Measurements from ENCODE around the gene ENPP7. TPM values are rescaled to one million over a fixed set of nuclear protein-coding genes. Genes with fewer than 3 reads are reported as not detected.

ENPP7 gene
- total RNA-seq, 1 donor from 2014 or later: not detected

DNA sequence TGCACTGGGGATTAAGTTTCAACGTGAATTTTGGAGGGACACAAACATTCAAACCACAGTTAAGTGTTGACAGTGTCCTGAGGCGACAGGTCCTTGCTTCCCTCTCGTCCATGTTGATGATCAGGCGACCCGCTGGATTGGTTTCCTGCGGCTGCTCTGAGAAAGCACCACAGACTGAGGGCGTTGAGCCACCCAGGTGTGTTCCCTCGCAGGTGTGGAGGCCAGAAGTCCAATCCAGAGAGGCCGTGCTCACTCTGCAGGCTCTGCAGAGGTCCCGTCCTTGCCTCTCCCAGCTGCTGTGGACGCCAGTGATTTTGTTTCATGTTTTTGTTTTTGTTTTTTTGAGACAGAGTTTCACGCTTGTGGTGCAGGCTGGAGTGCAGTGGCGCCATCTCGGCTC, 24.8 kb downstream of the ENPP7 start:
- Mint-ChIP-seq H3K27ac (no peak overlapping the region), H3K4me3 (ENCODE audit: low read depth) (no peak overlapping the region), H3K9me3 (ENCODE audit: low read depth) (no peaks in the 10 kb centered on the region), H3K27me3 (peaks cover 5% of the 10 kb centered on the region), H3K36me3 (ENCODE audit: insufficient read depth) (peaks cover 7% of the 10 kb centered on the region), H3K4me1 (ENCODE audit: low read depth) (peaks cover 6% of the 10 kb centered on the region)
- TF ChIP-seq, protein P1, sequence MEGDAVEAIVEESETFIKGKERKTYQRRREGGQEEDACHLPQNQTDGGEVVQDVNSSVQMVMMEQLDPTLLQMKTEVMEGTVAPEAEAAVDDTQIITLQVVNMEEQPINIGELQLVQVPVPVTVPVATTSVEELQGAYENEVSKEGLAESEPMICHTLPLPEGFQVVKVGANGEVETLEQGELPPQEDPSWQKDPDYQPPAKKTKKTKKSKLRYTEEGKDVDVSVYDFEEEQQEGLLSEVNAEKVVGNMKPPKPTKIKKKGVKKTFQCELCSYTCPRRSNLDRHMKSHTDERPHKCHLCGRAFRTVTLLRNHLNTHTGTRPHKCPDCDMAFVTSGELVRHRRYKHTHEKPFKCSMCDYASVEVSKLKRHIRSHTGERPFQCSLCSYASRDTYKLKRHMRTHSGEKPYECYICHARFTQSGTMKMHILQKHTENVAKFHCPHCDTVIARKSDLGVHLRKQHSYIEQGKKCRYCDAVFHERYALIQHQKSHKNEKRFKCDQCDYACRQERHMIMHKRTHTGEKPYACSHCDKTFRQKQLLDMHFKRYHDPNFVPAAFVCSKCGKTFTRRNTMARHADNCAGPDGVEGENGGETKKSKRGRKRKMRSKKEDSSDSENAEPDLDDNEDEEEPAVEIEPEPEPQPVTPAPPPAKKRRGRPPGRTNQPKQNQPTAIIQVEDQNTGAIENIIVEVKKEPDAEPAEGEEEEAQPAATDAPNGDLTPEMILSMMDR (IDR thresholded peaks at IDR 0.05; ENCODE audit: unreplicated experiment): no peak
- DNase-seq (ENCODE audit: low spot score, unreplicated experiment): no peak

DNA sequence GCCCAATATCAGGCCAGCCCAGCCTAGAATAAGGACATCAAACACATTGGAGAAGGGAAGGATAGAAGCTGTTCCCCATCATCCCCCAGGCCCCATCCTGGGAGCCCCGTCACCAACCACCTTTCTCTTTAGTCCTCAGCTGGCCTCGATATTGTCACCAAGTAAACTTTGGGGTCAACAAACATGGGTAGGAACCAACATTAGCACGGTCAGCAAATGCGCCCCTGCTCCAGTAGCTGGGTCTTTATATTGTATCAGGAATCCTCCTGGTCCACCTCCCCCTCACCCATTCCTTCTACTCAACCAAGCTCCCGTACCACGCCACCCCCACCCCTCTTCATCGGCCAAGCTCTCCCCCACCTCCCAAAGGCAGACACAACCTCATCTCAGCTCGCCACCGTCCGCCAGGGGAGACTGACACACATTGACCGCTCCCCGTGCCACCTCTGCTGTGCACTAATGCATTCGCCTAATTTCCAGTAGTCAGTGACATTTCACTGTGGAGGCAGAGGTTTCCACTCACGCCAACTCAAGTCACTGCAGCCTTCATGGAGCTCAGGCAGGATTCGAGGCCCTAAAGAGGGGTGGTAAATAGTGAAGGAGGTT, 26.5 kb downstream of the ENPP7 start:
- H3K4me1 Mint-ChIP-seq (ENCODE audit: low read depth): peaks cover 6% of the 10 kb centered on the region
- DNase-seq (ENCODE audit: low spot score, unreplicated experiment): no peak
- TF ChIP-seq, protein P1 (IDR thresholded peaks at IDR 0.05; ENCODE audit: unreplicated experiment): no peak
- H3K36me3 Mint-ChIP-seq (ENCODE audit: insufficient read depth): peaks cover 7% of the 10 kb centered on the region
- H3K9me3 Mint-ChIP-seq (ENCODE audit: low read depth): no peaks in the 10 kb centered on the region
- no peak overlapping the region for H3K4me3 Mint-ChIP-seq (ENCODE audit: low read depth)
- no peak overlapping the region for H3K27ac Mint-ChIP-seq
- no peaks in the 10 kb centered on the region for H3K27me3 Mint-ChIP-seq

DNA sequence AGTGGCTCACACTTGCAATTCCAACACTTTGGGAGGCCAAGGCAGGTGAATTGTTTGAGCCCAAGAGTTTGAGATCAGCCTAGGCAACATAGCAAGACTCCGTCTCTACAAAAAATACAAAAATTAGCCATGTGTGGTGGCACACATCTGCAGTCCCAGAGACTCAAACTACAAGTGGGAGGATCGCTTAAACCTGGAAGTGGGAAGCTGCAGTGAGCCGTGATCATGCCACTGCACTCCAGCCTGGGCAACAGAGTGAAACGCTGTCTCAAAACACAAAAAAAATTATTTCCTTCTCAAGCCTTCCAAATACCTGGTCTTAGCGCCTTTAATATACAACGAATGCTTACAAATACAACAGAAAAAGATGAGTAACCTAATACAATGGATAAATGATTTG, 27.5 kb downstream of the ENPP7 start:
- no peaks in the 10 kb centered on the region for H3K27me3 Mint-ChIP-seq
- DNase-seq (ENCODE audit: low spot score, unreplicated experiment): no peak
- no peak overlapping the region for H3K4me3 Mint-ChIP-seq (ENCODE audit: low read depth)
- H3K9me3 Mint-ChIP-seq (ENCODE audit: low read depth): no peaks in the 10 kb centered on the region
- TF ChIP-seq, protein P1 (IDR thresholded peaks at IDR 0.05; ENCODE audit: unreplicated experiment): no peak
- H3K27ac Mint-ChIP-seq: no peak overlapping the region
- peaks cover 6% of the 10 kb centered on the region for H3K4me1 Mint-ChIP-seq (ENCODE audit: low read depth)
- H3K36me3 Mint-ChIP-seq (ENCODE audit: insufficient read depth): peaks cover 7% of the 10 kb centered on the region

DNA sequence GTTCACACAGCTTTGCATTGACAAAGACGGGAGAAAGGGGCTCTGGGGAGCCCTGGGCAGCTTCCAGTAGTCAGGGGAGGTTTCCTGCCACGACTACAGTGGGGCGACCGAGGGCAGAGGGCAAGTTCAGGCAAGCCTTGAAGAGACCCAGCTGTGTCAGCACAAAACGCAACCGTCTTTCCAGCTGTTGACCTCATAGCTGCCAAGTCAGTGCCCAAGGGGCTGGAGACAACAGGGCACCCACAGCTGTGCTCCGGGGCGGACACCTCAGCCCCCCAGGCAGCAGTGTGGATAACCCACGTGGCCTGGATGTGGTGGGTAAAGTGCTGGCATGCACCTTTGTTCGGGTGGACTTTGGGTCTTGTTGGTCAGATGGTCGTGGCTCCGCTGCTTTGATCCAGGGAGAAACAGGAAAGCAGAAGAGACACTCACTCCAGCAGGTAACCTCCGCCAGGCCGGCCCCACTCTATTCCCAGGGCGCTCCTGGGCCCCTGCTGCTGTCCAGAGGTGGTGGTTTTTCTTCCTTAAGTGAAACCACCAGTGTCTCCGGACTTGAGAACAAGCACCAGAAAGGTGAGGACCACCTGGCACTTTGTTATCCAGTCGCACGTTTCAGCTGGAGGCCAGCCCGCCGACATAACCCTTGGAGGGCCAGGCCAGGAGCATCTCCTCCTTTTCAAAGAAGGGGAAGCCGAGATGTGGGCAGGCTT, 29.6 kb downstream of the ENPP7 start:
- DNase-seq (ENCODE audit: low spot score, unreplicated experiment): no peak
- H3K27ac Mint-ChIP-seq: no peak overlapping the region
- H3K36me3 Mint-ChIP-seq (ENCODE audit: insufficient read depth): peaks cover 7% of the 10 kb centered on the region
- TF ChIP-seq, protein P1 (IDR thresholded peaks at IDR 0.05; ENCODE audit: unreplicated experiment): no peak
- no peak overlapping the region for H3K4me3 Mint-ChIP-seq (ENCODE audit: low read depth)
- no peaks in the 10 kb centered on the region for H3K27me3 Mint-ChIP-seq
- no peaks in the 10 kb centered on the region for H3K9me3 Mint-ChIP-seq (ENCODE audit: low read depth)
- no peaks in the 10 kb centered on the region for H3K4me1 Mint-ChIP-seq (ENCODE audit: low read depth)

DNA sequence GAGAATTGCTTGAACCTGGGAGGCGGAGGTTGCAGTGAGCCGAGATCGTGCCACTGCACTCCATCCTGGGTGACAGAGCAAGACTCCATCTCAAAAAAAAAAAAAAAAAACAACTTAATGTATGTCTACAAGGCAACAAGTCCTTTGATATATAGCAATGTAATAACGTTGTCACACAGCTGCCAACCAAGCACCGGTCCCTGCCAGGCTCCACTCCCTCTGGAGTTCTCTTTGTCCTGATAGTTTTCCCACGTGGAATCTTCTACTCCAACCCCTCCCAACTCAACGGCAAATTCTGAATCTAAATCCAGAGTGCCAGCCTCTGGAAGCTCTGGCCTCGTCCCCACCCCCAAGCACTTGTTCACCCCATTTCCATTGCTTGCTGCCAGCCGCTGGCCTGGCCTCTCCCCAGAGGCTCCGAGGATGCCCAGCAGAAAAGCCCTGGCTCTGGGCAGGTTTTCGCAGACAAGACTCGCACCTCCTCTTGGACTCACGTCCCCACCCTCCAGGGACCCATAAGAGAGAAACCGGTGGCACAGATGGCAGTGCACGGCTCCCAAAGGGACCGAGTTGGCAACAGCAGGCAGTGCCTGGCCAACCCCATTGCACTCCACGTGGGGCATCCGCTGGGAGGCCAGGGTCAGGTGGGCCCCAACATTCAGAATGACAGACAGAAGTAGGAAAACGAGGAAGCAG, 31.3 kb downstream of the ENPP7 start:
- H3K27me3 Mint-ChIP-seq: no peaks in the 10 kb centered on the region
- H3K4me1 Mint-ChIP-seq (ENCODE audit: low read depth): no peaks in the 10 kb centered on the region
- no peaks in the 10 kb centered on the region for H3K9me3 Mint-ChIP-seq (ENCODE audit: low read depth)
- H3K27ac Mint-ChIP-seq: no peak overlapping the region
- DNase-seq (ENCODE audit: low spot score, unreplicated experiment): no peak
- TF ChIP-seq, protein P1 (IDR thresholded peaks at IDR 0.05; ENCODE audit: unreplicated experiment): no peak
- peaks cover 4% of the 10 kb centered on the region for H3K36me3 Mint-ChIP-seq (ENCODE audit: insufficient read depth)
- H3K4me3 Mint-ChIP-seq (ENCODE audit: low read depth): no peak overlapping the region

Data from progenitor cell of endocrine pancreas (in vitro differentiated cells).